HG03097 (cell line): Measurements from ENCODE around the gene TBC1D22A.

Experiments
- ATAC-seq: cut with Tn5 transposase; IDR thresholded peaks from one replicate; pipeline ENCODE4 v1.9.1; 2021; ENCODE audit not compliant: unreplicated experiment, low FRiP score

TBC1D22A gene

GRCh38 chr22:46917771-46918101 is 155.3 kb downstream of the TBC1D22A start:
- no peak for ATAC-seq

- no peak for ATAC-seq
These were observed 155.7 kb downstream of the TBC1D22A start for GRCh38 chr22:46918197-46918596.

- no peak for ATAC-seq
These were observed 159.6 kb downstream of the TBC1D22A start for GRCh38 chr22:46922037-46922436.

GRCh38 chr22:46923394-46923793 is 160.9 kb downstream of the TBC1D22A start:
- ATAC-seq = no peak

- no peak for ATAC-seq
These were observed 163.4 kb downstream of the TBC1D22A start for GRCh38 chr22:46925818-46926217.

GRCh38 chr22:46929046-46929709 is 166.7 kb downstream of the TBC1D22A start:
- no peak for ATAC-seq

- ATAC-seq = no peak
These were observed 167.3 kb downstream of the TBC1D22A start for GRCh38 chr22:46929710-46930204.

GRCh38 chr22:46931414-46931813 is 169.0 kb downstream of the TBC1D22A start:
- ATAC-seq = no peak

GRCh38 chr22:46931881-46932280 is 169.4 kb downstream of the TBC1D22A start:
- no peak for ATAC-seq

GRCh38 chr22:46933040-46933930 is 170.8 kb downstream of the TBC1D22A start:
- no peak for ATAC-seq

GRCh38 chr22:46934172-46934745 is 171.8 kb downstream of the TBC1D22A start:
- ATAC-seq = no peak

- ATAC-seq = peak; percentile 55
These were observed 172.5 kb downstream of the TBC1D22A start for GRCh38 chr22:46934746-46935491.

GRCh38 chr22:46935506-46936377 is 173.3 kb downstream of the TBC1D22A start:
- ATAC-seq = no peak

- ATAC-seq = no peak
These were observed 174.0 kb downstream of the TBC1D22A start for GRCh38 chr22:46936378-46936903.

GRCh38 chr22:46937185-46937584 is 174.7 kb downstream of the TBC1D22A start:
- no peak for ATAC-seq

- no peak for ATAC-seq
These were observed 175.5 kb downstream of the TBC1D22A start for GRCh38 chr22:46937939-46938338.

- no peak for ATAC-seq
These were observed 179.7 kb downstream of the TBC1D22A start for GRCh38 chr22:46941968-46942798.
